Activated T-helper 1 cell treated with Interleukin-2 at 50 U/mL for 16 hours (primary cell): ENCODE measurements around the gene ST6GALNAC2.
"Not testable (repeated sequence)": the region's sequence is repeated elsewhere in the genome, so short reads cannot be mapped to it uniquely, and the experiment has no call there.

ENCODE experiments used
- DNase-seq: peaks from one replicate; pipeline ENCODE4 v3.0.0-alpha.2; 2020; ENCODE audit warnings: low read depth

ST6GALNAC2 gene

GRCh38 chr17:76528528-76529223 lies 57.0 kb downstream of the ST6GALNAC2 start:
- no peak for DNase-seq

DNA sequence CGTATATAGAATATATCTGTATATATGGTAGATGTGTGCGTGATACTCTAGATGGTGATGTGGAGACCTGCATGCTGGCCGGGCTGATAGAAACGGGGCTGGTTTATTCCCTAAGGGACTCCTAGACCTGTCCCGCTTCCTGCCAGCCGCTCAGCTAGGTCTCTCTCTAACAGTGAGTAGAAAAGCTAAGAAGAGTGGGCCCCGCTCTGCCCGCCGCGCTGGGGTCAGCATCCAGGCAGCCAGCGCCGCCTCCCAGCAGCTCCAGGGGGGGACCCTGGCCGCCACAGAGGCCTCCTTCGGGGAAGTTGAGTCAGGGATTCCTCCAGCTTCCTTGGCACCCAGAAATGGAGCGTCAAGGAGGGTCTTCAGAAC lies 57.5 kb downstream of the ST6GALNAC2 start:
- DNase-seq, result no peak

- peak; percentile 34 for DNase-seq
These were observed 58.1 kb downstream of the ST6GALNAC2 start for GRCh38 chr17:76527430-76528111.

DNA sequence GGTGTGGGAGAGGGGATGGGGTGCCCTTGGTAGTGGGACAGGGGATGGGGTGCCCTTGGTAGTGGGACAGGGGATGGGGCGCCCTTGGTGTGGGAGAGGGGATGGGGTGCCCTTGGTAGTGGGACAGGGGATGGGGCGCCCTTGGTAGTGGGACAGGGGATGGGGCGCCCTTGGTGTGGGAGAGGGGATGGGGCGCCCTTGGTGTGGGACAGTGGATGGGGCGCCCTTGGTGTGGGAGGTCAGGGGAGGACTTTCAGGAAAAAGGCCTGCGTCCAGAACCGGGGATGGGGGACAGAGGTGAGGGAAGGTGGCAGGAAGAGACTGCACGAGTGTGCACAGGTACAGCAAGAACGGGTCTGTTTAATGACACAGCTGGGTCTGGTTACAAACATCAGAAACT lies 58.6 kb downstream of the ST6GALNAC2 start:
- not testable (repeated sequence) for DNase-seq

DNA sequence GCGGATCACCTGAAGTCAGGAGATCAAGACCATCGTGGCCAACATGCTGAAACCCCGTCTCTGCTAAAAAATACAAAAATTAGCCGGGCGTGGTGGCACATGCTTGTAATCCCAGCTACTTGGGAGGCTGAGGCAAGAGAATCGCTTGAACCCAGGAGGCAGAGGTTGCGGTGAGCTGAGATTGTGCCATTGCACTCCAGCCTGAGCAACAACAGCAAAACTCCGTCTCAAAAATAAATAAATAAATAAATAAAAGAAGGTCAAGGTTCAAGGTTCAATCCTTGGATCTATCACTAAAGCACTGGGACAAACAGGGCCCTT lies 60.2 kb downstream of the ST6GALNAC2 start:
- not testable (repeated sequence) for DNase-seq

GRCh38 chr17:76524598-76525512 lies 60.8 kb downstream of the ST6GALNAC2 start:
- DNase-seq, result no peak

- peak; percentile 71 for DNase-seq
These were observed 62.3 kb downstream of the ST6GALNAC2 start for GRCh38 chr17:76523084-76524037.

GRCh38 chr17:76521683-76522082 lies 64.0 kb downstream of the ST6GALNAC2 start:
- not testable (repeated sequence) for DNase-seq

GRCh38 chr17:76521262-76521661 lies 64.4 kb downstream of the ST6GALNAC2 start:
- no peak for DNase-seq

DNA sequence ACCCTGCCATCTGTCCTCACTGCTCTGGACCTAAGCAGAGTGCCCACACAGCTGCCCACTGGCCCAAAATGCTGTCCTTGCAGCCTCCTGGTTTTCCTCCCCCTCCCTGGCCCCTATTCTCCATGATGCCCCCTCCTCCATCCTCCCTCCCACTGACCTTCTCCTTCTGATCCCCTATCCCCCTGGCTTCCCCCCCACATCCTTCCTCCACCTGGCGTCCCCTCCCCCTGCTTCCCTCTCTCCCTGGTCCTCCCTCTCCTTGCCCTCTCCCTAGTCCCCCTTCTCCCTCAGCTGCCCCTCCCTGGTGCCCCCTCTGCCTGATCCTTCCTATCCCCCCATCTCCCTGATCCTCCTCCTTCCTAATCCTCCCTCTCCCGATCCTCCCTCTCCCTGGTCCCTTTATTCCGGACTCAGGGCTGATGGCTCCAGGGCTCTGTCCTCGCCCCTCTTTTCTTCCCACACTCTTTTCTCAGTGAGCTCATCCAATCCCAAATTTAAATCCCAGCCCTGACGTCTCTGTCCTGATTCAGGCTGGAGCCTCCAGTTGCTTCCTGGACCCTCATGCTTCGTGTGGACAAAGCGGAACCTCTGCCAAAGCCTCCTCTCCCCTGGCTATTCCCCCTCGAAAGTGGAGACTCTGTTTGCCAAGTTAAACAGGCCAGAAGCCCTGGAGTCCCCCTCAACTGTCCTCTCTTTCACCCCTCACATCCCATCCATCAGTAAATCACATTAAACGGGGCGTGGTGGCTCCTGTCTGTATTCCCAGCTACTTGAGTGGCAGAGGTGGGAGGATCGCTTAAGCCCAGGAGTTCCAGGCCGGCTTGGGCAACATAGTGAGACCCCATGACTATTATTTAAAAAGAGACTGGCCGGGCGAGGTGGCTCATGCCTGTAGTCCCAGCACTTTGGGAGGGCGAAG lies 66.4 kb downstream of the ST6GALNAC2 start:
- no peak for DNase-seq

DNA sequence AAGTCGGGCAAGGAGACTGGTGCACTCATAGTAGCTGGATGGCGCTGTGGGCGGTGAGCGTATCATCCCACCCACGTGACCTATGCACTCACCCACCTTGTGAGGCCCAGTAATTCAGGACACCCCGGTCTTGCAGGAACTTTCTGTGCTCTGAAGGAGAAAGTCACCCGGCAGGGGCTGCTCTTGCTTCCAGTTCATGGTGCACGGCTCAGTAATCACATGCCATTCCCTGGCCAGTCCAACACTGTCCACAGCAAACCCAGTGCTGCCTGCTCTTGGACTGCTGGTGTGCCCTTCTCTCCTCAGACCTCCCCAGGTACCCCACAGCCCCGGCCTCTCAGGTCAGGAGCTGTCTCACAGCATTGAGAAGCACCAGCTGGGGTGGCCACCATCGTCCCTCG lies 68.0 kb downstream of the ST6GALNAC2 start:
- DNase-seq, result no peak
